AG09319 (cell line): ENCODE data around the gene UNC93A.
"Not testable (repeated sequence)": the region's sequence is repeated elsewhere in the genome, so short reads cannot be mapped to it uniquely, and the experiment has no call there.

Source experiments
- DNase-seq: peaks from one replicate; pipeline ENCODE4 v3.0.0-alpha.2; 2010; ENCODE audit warnings: low read depth; ENCODE audit errors: extremely low read depth
- CTCF ChIP-seq: IDR thresholded peaks from 2 replicates; pipeline ENCODE4 v1.5.1; 2011; ENCODE audit warnings: low read depth, mild to moderate bottlenecking, inconsistent platforms, low read length, moderate library complexity

UNC93A gene

DNA sequence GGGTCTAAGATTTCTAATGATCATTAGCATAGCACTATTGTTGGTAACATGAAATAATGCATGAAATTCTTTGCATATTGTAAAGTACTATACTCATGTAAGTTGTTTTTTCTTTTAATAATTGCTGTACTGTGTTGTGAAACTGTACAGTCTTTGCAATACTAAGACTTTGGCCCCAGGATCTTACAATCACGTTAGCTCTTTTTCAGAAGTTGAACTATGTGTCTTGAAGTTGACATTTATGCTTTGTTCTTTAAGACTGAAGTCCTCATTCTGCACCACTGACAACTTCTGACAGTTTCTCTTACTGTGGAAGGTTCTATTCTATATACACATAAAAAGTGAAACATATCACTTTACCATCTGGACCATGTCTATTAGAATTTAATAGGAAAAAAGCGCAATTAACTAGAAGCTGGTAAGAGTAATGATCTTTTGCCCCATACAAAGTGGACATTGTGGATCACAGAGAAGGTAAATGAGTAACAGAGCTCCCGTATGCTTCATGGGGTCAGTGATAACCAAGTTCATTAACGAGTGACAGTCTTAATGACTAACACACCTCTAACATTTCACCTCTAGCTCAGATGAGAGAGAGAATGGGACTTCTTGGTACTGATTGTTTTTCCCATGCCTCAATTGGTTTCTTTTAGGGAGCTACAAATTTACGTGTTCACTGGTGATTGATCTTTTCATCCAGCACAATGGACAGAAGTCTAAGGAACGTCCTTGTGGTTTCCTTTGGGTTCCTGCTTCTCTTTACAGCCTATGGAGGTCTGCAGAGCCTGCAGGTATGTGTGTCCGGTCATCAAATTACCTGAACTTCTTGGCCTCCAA is at the start of gene UNC93A:
UNC93A (plus strand) TSS at position 530 of the 837 bp plus-strand sequence; CDS start at position 705, 175 bp downstream.
- no peak for TF ChIP-seq CTCF
- no peak for DNase-seq

DNA sequence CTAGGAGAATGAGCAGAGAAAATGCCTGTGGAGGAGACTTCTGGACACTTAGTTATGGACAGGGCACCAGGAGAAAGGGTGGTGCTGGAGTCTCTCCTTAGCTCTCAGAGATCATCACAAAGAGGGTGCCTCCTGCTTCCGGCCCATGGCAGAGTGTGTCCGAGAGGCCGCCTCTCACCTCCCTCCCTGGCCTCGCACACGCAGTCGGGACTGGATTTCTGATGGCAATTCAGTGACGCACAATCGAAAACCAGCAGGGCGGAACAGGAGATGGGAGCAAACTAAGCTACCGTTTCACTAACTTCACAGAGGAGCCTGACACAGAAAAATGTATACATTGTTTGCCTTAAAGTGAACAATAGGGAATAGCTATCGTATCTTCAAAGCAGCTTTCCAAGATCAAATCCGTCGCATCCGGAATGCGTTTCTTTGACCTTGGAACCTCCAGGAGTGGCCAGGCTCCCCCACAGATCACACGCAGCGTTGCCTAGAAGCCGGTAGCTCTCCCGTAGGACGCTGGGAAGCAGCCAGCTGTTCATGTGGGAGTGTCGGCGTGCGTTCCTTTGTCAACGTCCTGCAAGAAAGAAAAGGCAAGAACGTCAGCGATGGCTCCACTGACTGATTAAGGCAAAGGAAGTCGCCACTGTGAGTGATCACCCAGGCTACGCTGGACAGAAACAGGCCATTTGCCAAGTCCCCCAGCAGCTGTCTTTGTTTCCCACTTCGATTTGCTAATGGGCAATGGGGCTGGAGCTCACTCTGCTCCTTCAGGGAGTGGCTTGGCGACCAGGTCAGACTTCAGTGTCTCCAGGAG is 49.6 kb upstream of the UNC93A start:
- not testable (repeated sequence) for DNase-seq

- not testable (repeated sequence) for DNase-seq
Observed at GRCh38 chr6:167242135-167242506, 49.0 kb upstream of the UNC93A start.

- DNase-seq, result not testable (repeated sequence)
Observed at GRCh38 chr6:167242511-167243051, 48.5 kb upstream of the UNC93A start.

DNA sequence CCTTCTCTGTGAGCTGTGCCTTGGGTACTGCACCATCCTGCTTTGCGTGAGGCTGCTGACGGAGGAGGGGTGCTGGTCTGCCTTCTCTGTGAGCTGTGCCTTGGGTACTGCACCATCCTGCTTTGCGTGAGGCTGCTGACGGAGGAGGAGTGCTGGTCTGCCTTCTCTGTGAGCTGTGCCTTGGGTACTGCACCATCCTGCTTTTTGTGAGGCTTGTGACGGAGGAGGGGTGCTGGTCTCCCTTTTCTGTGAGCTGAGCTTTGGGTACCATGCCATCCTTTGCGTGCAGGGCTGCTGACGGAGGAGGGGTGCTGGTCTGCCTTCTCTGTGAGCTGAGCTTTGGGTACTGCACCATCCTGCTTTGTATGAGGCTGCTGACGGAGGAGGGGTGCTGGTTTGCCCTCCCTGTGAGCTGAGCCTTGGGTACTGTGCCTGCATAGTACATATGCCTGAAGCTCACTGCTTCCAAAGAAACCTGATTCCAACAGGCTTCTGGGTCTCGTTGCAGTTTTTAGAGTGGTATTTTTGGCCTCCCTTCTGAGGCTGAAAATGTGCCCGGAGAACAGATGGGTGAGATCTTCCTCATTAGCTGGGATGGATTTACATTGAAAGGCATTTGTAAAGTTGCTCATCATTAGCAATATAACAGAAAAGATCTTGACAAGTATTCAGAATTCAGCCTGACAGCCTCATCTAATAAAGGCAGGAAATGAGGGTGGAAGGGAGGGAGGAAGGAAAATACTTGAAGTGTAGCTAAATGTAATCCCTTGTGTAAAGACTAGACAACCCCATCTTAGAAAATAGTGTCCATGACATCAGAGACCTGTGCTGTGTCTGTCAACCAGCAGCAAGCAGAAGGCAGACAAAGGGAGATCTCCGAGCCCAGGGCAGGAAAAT is 46.8 kb upstream of the UNC93A start:
- TF ChIP-seq CTCF, result no peak
- no peak for DNase-seq

GRCh38 chr6:167244991-167245390 is 46.1 kb upstream of the UNC93A start:
- DNase-seq, result no peak
- TF ChIP-seq CTCF, result no peak

DNA sequence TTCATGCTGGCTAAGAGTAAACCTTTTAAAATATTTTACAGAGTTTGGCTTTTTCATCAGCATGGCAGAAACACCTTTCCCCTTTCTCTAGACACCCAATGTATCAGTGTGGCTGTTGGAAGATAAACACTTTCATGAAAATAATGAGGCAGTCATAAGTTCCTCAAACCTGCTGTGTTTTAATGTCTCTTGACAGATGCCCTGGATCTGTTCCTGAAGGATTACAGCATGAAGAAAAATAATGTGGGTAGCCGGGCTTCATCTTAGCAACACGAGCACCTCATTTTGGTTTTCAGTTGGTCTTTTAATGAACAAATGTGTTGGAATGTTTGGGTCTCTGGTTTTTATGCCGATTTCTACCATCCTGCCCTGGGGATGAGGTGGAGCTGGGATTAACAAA is 45.5 kb upstream of the UNC93A start:
- no peak for TF ChIP-seq CTCF
- no peak for DNase-seq

DNA sequence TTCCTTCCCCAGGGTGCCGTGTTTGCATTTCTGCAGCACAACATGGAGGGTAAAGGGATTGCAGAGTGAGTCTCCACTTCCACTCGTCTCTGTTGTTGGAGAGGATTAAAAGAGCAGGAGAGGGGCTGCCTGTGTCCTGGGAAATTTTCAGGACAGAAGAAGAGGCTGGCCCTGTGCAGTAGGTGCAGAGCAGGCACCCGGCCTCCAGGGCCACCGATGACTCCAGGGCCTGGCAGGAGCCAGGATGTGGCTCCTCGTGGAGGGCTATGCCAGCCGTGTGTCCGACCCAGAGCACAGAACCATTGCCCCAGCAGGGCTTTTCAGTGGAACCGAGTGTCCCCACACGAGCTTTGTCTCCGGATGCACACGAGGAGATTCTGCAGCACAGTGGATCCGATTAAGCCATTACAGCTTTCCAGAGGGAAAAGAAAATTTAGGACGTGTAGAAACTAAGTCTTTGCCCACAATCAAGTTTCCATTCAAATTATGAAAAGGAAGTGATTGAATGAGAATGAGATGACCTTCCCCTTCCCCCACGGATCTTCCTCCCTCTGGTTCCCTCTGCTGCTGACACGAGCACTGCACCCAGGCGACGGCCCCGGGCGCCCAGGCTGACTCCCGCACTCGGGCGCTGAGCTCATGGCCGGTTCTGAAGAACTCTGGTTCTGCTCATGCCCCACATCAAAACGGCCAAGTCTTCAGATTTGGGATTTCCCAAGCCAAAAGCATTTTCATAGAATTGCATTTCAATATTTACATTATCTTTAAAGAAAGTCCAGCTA is 43.1 kb upstream of the UNC93A start:
- no peak for DNase-seq
- TF ChIP-seq CTCF, result no peak

DNA sequence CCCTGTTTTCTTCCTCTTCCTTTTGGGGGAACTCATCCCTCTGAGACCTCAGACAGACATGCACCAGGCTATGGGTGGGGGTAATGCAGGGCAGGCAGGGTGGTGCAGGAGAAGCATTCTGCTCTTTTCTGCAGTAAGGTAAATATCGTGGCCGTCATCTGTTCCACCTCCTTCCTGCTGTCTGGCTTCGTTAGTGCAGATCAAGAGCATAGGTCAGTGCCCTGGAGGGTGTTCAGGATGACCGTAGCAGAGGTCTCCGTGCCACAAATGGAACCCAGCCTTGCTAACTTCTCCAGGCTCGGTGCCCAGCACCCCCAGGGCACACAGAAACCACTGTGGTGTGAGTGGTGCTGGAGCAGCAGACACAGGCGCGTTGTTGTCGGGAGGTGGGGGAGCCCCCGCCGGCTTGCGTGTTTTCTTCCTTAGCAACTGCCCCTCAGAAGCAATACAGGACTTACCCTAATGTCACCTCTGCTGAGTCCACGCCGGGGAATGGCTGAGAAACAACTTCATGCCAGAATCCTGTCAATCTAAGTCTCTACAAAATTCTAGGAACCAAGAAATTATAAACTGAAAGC is 42.1 kb upstream of the UNC93A start:
- not testable (repeated sequence) for DNase-seq
